Loucy (cell line): ENCODE data around the gene RALGDS.

ENCODE experiments used
- H2AFZ ChIP-seq: fragments of 200-600 bp; sonication (generic); 2 replicates; pipeline ENCODE4 v1.6.0; 2016; ENCODE audit warnings: antibody characterized with exemption, mild to moderate bottlenecking, low read length, moderate library complexity
- H3F3A ChIP-seq: fragments of 200-600 bp; 2 replicates; pipeline ENCODE4 v1.6.0; 2016; ENCODE audit warnings: antibody characterized with exemption, low read depth, mild to moderate bottlenecking
- H3K27me3 ChIP-seq: fragments of 200-600 bp; sonication (generic); 2 replicates; pipeline ENCODE4 v1.6.1; 2014; ENCODE audit warnings: low read length, mild to moderate bottlenecking; ENCODE audit not compliant: insufficient read depth, poor library complexity, severe bottlenecking
- H3K36me3 ChIP-seq: fragments of 200-600 bp; sonication (generic); 2 replicates; pipeline ENCODE4 v1.6.1; 2016; ENCODE audit warnings: low read length; ENCODE audit not compliant: insufficient read depth
- H3K4me1 ChIP-seq: fragments of 200-600 bp; sonication (generic); 2 replicates; pipeline ENCODE4 v1.5.1; 2014; ENCODE audit warnings: low read length, mild to moderate bottlenecking; ENCODE audit not compliant: insufficient read depth, poor library complexity, severe bottlenecking
- H3K4me2 ChIP-seq: fragments of 200-600 bp; sonication (generic); 2 replicates; pipeline ENCODE4 v1.6.0; 2014; ENCODE audit warnings: antibody characterized with exemption, low read length, low read depth, mild to moderate bottlenecking; ENCODE audit not compliant: poor library complexity, severe bottlenecking
- H3K4me3 ChIP-seq: fragments of 200-600 bp; sonication (generic); 2 replicates; pipeline ENCODE4 v1.5.1; 2014; ENCODE audit warnings: low read length, mild to moderate bottlenecking, mixed read lengths; ENCODE audit not compliant: poor library complexity, severe bottlenecking
- H3K79me2 ChIP-seq: fragments of 200-600 bp; sonication (generic); 2 replicates; pipeline ENCODE4 v1.6.1; 2014; ENCODE audit warnings: low read length; ENCODE audit not compliant: insufficient read depth
- H3K9ac ChIP-seq: fragments of 200-600 bp; sonication (generic); 2 replicates; pipeline ENCODE4 v1.6.0; 2014; ENCODE audit warnings: mild to moderate bottlenecking, low read depth, low read length, moderate library complexity; ENCODE audit not compliant: poor library complexity, severe bottlenecking
- H3K9me2 ChIP-seq: fragments of 200-600 bp; sonication (generic); replicated peaks from 2 replicates; pipeline ENCODE4 v1.6.1; 2016; ENCODE audit warnings: low read depth, low read length, mixed read lengths
- H3K9me3 ChIP-seq: fragments of 200-600 bp; sonication (generic); 2 replicates; pipeline ENCODE4 v1.6.1; 2014; ENCODE audit warnings: mild to moderate bottlenecking, antibody characterized with exemption, low read length, low read depth; ENCODE audit not compliant: insufficient read depth
- H4K20me1 ChIP-seq: fragments of 200-600 bp; sonication (generic); 2 replicates; pipeline ENCODE4 v1.6.0; 2014; ENCODE audit warnings: antibody characterized with exemption, low read length, mild to moderate bottlenecking; ENCODE audit not compliant: insufficient read depth, poor library complexity, severe bottlenecking
- CTCF ChIP-seq: fragments of 200-600 bp; sonication (generic); conservative IDR thresholded peaks from 2 replicates; pipeline ENCODE4 v1.5.1; 2014; ENCODE audit warnings: mild to moderate bottlenecking, antibody characterized with exemption, low read length
- EZH2phosphoT487 ChIP-seq: fragments of 200-600 bp; IDR thresholded peaks from 2 replicates; pipeline ENCODE4 v1.6.1; 2018; ENCODE audit warnings: antibody characterized with exemption, mild to moderate bottlenecking, moderate library complexity, borderline replicate concordance

Gene RALGDS

DNA sequence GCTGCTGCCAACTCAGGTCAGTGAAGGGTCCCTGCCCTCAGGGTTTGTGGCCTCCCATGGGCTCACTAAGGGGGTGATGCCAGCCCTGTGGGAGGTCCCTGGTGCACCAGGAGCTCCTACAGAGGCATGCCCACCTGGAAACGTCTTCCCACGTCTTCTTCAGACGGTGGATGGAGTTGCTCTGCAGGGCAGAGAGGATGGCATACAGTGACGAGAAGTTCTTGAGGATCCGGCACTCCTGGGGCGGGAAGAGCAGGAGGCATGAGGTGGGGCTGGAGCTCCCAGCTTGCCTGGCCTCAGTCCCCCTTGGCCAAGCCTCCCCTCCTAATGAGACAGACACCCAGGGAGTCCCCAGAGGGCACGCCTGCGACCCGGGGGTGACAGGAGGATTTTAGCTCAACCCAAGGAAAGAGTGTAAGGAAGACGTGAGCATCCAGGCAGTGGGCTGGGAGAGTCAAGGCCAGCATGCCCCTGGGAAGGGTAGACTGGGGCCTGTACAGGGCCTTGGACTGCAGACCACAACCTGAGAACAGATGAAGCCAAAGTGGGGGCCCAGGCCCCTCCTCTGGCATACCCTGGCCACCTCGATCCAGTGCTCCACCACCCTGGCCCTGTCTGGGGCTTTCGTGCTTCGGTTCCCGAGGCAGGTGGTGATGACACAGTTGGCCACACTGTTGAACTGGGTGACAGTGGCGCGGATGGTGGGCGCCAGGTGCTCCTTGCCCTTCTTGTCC, 14.4 kb downstream of the RALGDS start:
- H4K20me1 ChIP-seq = peaks cover 7% of the 10 kb centered on the region
- peaks cover 2% of the 10 kb centered on the region; the same call in 1 of the 2 replicates for H3K79me2 ChIP-seq
- H2AFZ ChIP-seq = no peak overlapping the region
- H3K9ac ChIP-seq = no peak overlapping the region
- H3K36me3 ChIP-seq = peaks cover 95% of the 10 kb centered on the region; the same call in 1 of the 2 replicates
- no peak overlapping the region for H3K4me2 ChIP-seq
- no peak overlapping the region for H3K4me3 ChIP-seq
- no peaks in the 10 kb centered on the region for H3K4me1 ChIP-seq
- H3K27me3 ChIP-seq = no peaks in the 10 kb centered on the region
- no peak for TF ChIP-seq CTCF
- TF ChIP-seq EZH2phosphoT487 = no peak
- H3F3A ChIP-seq = no peaks in the 10 kb centered on the region
- H3K9me2 ChIP-seq = no peaks in the 10 kb centered on the region
- no peaks in the 10 kb centered on the region for H3K9me3 ChIP-seq

DNA sequence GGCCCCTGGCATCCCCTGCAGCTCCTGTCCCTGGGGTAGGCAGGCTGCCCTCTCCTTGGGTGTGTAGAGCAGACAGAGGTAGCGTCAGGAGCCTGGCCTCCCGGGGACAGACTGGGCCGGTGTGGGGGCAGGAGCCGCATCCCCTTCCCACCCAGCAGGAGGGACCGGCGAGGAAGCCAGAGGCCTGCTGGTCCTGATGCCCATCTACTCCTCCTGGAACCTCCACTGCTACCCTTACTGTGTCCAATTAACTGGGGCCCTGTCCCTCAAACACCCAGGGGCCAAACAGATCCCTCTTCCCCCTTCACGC, 15.6 kb downstream of the RALGDS start:
- Histone ChIP-seq H3K4me2 (no peak overlapping the region), H3K9me3 (no peaks in the 10 kb centered on the region), H3K36me3 (peaks cover 95% of the 10 kb centered on the region; the same call in 1 of the 2 replicates), H3K9ac (no peak overlapping the region), H3K79me2 (no peaks in the 10 kb centered on the region), H3K4me3 (no peak overlapping the region), H3K27me3 (no peaks in the 10 kb centered on the region), H4K20me1 (peaks cover 1% of the 10 kb centered on the region), H2AFZ (no peak overlapping the region), H3K9me2 (no peaks in the 10 kb centered on the region), H3F3A (no peaks in the 10 kb centered on the region), H3K4me1 (no peaks in the 10 kb centered on the region)
- TF ChIP-seq CTCF (no peak), EZH2phosphoT487 (no peak)

DNA sequence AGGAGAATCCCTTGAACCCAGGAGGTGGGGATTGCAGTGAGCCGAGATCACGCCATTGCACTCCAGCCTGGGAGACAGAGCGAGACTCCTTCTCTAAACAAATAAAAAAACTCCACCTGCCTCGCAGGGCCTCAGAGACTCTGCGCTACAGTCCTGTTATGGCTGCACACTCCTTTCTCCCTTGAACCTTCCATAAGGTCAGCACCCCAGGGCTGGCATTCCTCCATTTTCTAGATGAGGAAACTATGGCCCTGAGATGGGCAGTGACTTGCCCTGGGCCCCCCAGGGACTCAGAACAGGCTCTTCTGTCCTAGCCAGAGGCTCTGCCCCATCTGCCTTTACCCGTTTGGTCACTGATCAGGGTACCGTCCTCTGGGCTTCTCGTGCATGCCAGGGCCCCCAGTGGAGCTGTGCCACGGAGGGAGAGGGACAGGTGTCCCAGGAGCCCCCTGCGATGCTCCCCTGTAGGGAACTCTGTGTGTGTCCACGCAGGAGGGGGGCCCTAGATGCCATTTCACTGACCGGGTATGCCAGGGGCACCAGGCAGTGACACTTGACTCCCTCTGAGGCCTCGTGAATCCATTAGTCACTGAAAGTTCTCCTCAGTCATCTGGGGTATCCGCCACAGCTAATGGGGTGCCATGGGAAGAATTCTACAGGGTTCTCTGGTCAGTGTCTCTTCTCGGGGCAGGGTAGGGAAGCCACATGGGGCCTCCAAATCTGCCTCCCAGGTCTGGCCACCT, 16.2 kb downstream of the RALGDS start:
- H4K20me1 ChIP-seq = no peaks in the 10 kb centered on the region
- TF ChIP-seq EZH2phosphoT487 (no peak), CTCF (no peak)
- no peaks in the 10 kb centered on the region for H3K79me2 ChIP-seq
- no peaks in the 10 kb centered on the region for H3K27me3 ChIP-seq
- no peaks in the 10 kb centered on the region for H3K9me3 ChIP-seq
- H3K4me1 ChIP-seq = no peaks in the 10 kb centered on the region
- peaks cover 95% of the 10 kb centered on the region; the same call in 1 of the 2 replicates for H3K36me3 ChIP-seq
- no peaks in the 10 kb centered on the region for H3F3A ChIP-seq
- H2AFZ ChIP-seq = no peak overlapping the region
- no peaks in the 10 kb centered on the region for H3K9me2 ChIP-seq
- H3K4me3 ChIP-seq = no peak overlapping the region
- no peak overlapping the region for H3K4me2 ChIP-seq
- no peak overlapping the region for H3K9ac ChIP-seq
